Activated CD8-positive, alpha-beta T cell treated with anti-CD3 and anti-CD28 coated beads for 36 hours (primary cell): ENCODE measurements around the gene LIPC. TPM values are rescaled to one million over a fixed set of nuclear protein-coding genes. Genes with fewer than 3 reads are reported as not detected.

Experiments
- ATAC-seq: fragments of 200-7000 bp; cut with Tn5 transposase; one replicate; pipeline ENCODE4 v1.10.0; 2021; ENCODE audit warnings: mild to moderate bottlenecking, moderate library complexity
- CTCF ChIA-PET: fragments of 350-600 bp; sonication (Branson Sonifier 250); formaldehyde crosslinking; loops from one replicate; lab custom pipeline; 2021; ENCODE audit warnings: antibody characterized with exemption; lab: Charles Lee
- POLR2A ChIA-PET: fragments of 350-600 bp; sonication (Branson Sonifier 250); formaldehyde crosslinking; loops from one replicate; lab custom pipeline; 2021; ENCODE audit warnings: antibody characterized with exemption; lab: Charles Lee
- DNase-seq: peaks from one replicate; pipeline ENCODE4 v3.0.0-alpha.2; 2020
- H3K27ac Mint-ChIP-seq: one replicate; pipeline ENCODE4 v1.8.0; 2021; ENCODE audit warnings: mild to moderate bottlenecking, mixed read lengths
- H3K27me3 Mint-ChIP-seq: one replicate; pipeline ENCODE4 v1.8.0; 2021; ENCODE audit warnings: mixed read lengths
- H3K36me3 Mint-ChIP-seq: one replicate; pipeline ENCODE4 v1.8.0; 2021; ENCODE audit warnings: low read depth, mixed read lengths
- H3K4me1 Mint-ChIP-seq: one replicate; pipeline ENCODE4 v1.8.0; 2021; ENCODE audit warnings: low read depth, mixed read lengths
- H3K4me3 Mint-ChIP-seq: one replicate; pipeline ENCODE4 v1.8.0; 2021; ENCODE audit warnings: mild to moderate bottlenecking, moderate library complexity, mixed read lengths
- H3K9me3 Mint-ChIP-seq: one replicate; pipeline ENCODE4 v1.8.0; 2021; ENCODE audit warnings: mixed read lengths
- intact Hi-C: fragments of 100-400 bp; cut with micrococcal nuclease; formaldehyde crosslinking; loops from one replicate; pipeline ENCODE4 v1.10.0; 2022
- total RNA-seq, 2 experiments: library from RNA; stranded (reverse); gene quantifications; one replicate each; pipeline ENCODE4 v1.2.3, GENCODE V29; 2021
- TF ChIP-seq, protein P1 (sequence below): fragments of 200-600 bp; IDR thresholded peaks from one replicate; pipeline ENCODE4 v1.8.0; 2022; ENCODE audit warnings: antibody characterized with exemption, mild to moderate bottlenecking

The LIPC gene
- total RNA-seq, 2 experiments from 2014 or later = 1.0 to 1.2 TPM

DNA sequence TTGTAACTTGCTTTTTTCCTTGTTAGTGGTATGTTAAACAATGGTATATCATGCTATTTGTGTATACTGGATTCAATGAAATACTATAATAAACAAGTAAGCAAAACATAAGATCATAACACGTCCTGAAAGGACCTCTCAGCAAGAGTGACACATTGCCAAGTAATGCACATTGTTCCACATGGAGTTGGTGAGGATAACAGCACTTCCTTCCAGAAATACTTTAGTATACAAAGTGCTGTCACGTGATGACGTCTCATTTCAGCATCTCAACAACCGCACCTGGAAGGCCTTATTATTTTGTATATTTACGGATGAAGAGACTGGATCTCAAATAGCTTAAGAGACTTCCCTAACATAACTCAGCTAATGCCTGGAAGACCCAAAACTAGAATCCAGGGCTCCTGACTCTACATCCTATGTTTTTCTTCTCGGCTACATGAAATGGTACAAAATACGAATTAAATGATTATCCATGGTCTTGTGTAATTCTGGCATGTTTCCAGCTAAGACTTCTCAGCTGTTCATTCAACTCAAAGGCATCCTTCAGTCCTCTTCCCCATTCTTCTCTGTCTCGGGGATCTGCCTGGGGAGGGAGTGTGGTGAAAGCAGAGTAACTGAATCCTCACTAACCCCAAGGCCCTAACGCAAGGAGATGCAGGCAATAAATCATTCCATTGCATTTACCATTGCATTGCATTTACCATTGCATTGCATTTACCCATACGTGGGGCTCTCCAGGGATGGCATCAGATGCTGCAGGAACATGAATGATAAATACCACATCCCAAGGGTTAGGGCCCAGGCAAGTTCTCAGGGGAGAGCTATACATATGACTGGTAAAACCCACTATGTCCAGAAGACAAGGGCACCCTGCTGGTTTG is 79.2 kb downstream of the LIPC start:
- Mint-ChIP-seq H3K36me3 (peaks cover 9% of the 10 kb centered on the region), H3K4me1 (peaks cover 16% of the 10 kb centered on the region), H3K4me3 (no peak overlapping the region), H3K9me3 (peaks cover 6% of the 10 kb centered on the region), H3K27ac (no peak overlapping the region), H3K27me3 (no peaks in the 10 kb centered on the region)
- intact Hi-C loops = no loop called here
- TF ChIP-seq, protein P1, sequence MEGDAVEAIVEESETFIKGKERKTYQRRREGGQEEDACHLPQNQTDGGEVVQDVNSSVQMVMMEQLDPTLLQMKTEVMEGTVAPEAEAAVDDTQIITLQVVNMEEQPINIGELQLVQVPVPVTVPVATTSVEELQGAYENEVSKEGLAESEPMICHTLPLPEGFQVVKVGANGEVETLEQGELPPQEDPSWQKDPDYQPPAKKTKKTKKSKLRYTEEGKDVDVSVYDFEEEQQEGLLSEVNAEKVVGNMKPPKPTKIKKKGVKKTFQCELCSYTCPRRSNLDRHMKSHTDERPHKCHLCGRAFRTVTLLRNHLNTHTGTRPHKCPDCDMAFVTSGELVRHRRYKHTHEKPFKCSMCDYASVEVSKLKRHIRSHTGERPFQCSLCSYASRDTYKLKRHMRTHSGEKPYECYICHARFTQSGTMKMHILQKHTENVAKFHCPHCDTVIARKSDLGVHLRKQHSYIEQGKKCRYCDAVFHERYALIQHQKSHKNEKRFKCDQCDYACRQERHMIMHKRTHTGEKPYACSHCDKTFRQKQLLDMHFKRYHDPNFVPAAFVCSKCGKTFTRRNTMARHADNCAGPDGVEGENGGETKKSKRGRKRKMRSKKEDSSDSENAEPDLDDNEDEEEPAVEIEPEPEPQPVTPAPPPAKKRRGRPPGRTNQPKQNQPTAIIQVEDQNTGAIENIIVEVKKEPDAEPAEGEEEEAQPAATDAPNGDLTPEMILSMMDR = no peak
- DNase-seq (no peak), ATAC-seq (no peak)
- ChIA-PET POLR2A (no interaction called here), CTCF (interaction anchor here (0.6 kb wide), 1 partner anchor 9 kb away, joined by 3 read pairs; no protein-coding TSS in a partner anchor)

DNA sequence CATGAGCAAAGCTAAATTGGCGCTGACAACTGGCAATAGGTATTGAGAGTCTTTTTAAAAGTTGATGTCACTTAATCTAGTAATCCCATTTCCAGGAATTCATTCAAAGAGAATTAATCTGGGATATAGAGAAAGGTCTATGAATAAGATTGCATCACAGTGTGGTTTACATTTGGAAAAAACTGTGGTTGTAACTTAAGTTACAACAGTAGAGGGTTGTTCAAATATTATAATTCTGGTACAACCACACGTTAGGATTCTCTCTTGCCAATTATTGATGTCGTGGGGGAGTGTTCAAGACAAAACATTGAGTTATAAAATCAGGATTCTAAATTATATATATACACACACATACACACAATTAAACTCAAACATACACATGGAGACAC is 79.8 kb downstream of the LIPC start:
- peaks cover 13% of the 10 kb centered on the region for H3K36me3 Mint-ChIP-seq
- TF ChIP-seq, protein P1 = no peak
- no peaks in the 10 kb centered on the region for H3K27me3 Mint-ChIP-seq
- ChIA-PET CTCF (interaction anchor here (0.6 kb wide), 1 partner anchor 8 kb away, joined by 3 read pairs; no protein-coding TSS in a partner anchor), POLR2A (no interaction called here)
- DNase-seq (no peak), ATAC-seq (no peak)
- intact Hi-C loops = no loop called here
- peaks cover 16% of the 10 kb centered on the region for H3K4me1 Mint-ChIP-seq
- H3K4me3 Mint-ChIP-seq = no peak overlapping the region
- H3K9me3 Mint-ChIP-seq = peaks cover 9% of the 10 kb centered on the region
- H3K27ac Mint-ChIP-seq = no peak overlapping the region

DNA sequence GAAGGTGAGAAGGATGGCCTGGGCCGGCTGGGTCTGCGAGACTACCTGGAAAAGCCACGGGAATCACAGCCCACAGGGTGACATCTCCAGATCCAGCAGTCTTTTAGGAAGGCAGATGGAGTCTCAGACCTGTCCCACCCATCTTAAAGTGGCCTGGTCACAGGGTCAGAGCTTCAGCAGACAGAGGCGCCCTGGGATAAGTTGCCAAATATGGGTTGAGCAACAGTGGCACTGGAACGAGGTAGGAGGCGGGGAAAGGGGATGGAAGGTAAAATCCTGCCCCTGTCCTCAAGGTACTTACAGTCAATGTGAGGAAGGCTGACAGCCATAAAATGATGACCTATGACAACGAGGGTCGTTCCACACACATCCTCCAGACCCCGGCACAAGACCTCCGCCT is 80.7 kb downstream of the LIPC start:
- peaks cover 13% of the 10 kb centered on the region for H3K36me3 Mint-ChIP-seq
- H3K4me3 Mint-ChIP-seq = no peak overlapping the region
- CTCF ChIA-PET = no interaction called here
- peaks cover 24% of the 10 kb centered on the region for H3K4me1 Mint-ChIP-seq
- intact Hi-C loops = no loop called here
- POLR2A ChIA-PET = no interaction called here
- no peak overlapping the region for H3K27ac Mint-ChIP-seq
- DNase-seq = no peak
- peaks cover 9% of the 10 kb centered on the region for H3K9me3 Mint-ChIP-seq
- no peak for ATAC-seq
- no peaks in the 10 kb centered on the region for H3K27me3 Mint-ChIP-seq
- TF ChIP-seq, protein P1 = no peak

DNA sequence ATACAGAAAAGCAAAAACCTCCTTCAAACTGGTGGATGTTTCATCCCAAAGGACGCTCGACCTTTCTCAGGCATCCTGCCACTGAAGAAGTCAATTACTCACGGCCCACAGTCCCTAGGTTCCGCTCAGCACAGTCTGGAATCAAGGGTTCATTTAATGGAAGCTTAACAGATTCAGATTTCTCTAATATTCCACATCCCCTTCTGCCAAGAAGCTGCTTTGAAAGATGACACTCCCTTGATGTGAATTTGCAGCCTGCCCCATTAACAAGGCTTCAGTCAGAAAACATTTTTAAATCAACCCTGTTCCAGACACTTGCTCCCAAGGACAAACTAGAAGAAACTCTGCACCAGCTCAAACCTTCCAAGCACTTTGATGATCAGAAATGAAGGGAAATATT is 81.2 kb downstream of the LIPC start:
- Mint-ChIP-seq H3K27ac (no peak overlapping the region), H3K4me1 (peaks cover 28% of the 10 kb centered on the region), H3K36me3 (peaks cover 13% of the 10 kb centered on the region), H3K4me3 (no peak overlapping the region), H3K9me3 (peaks cover 9% of the 10 kb centered on the region), H3K27me3 (no peaks in the 10 kb centered on the region)
- CTCF ChIA-PET = no interaction called here
- intact Hi-C loops = no loop called here
- POLR2A ChIA-PET = interaction anchor here (1.1 kb wide), 1 partner anchor 33 kb away, joined by 3 read pairs; no protein-coding TSS in a partner anchor
- DNase-seq (no peak), ATAC-seq (no peak)
- TF ChIP-seq, protein P1 = no peak

DNA sequence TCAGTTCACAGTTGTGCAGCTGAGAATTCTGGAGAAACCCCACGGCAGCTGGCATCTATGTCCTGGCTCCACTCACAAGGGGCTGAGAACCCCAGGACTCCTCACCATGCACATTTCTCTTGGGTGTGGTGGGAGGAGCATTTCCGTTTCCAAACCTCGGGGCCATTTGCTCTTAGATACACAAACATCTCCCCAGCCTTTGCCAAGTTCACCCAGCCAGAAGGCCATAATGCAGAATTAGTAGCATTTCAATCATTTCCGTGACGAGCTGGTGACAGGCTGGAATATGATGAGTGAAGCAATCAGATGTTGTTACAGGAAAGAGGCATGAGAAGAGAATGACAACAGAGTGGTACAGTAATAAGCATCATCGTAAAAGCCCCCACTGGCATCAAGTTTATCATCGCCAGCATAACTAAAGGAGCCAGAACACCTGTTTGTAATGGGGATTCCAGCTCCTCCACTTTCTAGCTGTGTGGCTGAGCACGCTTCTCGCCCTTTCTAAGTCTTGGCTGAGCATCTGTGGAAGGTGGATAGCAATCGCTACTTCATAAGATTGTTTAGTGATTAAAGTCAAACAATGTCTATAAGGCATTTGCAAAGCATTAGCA is 82.0 kb downstream of the LIPC start:
- H3K4me1 Mint-ChIP-seq = peaks cover 37% of the 10 kb centered on the region
- CTCF ChIA-PET = no interaction called here
- peaks cover 13% of the 10 kb centered on the region for H3K36me3 Mint-ChIP-seq
- TF ChIP-seq, protein P1 = no peak
- no peak overlapping the region for H3K27ac Mint-ChIP-seq
- intact Hi-C loops = no loop called here
- H3K27me3 Mint-ChIP-seq = no peaks in the 10 kb centered on the region
- ATAC-seq = no peak
- peaks cover 9% of the 10 kb centered on the region for H3K9me3 Mint-ChIP-seq
- no peak overlapping the region for H3K4me3 Mint-ChIP-seq
- POLR2A ChIA-PET = interaction anchor here (1.1 kb wide), 1 partner anchor 34 kb away, joined by 3 read pairs; no protein-coding TSS in a partner anchor
- DNase-seq = no peak
